Activated effector memory CD4-positive, alpha-beta T cell treated with Interleukin-2 at 50 U/mL for 16 hours (primary cell): ENCODE results near the gene SLC25A42.
"Not testable (repeated sequence)": the region's sequence is repeated elsewhere in the genome, so short reads cannot be mapped to it uniquely, and the experiment has no call there.

Experiments
- DNase-seq: peaks from one replicate; pipeline ENCODE4 v3.0.0-alpha.2; 2020

SLC25A42 gene

GRCh38 chr19:19071897-19072296, 8.1 kb downstream of the SLC25A42 start:
- no peak for DNase-seq

GRCh38 chr19:19074196-19074882, 10.5 kb downstream of the SLC25A42 start:
- no peak for DNase-seq

GRCh38 chr19:19075126-19075525, 11.3 kb downstream of the SLC25A42 start:
- DNase-seq, result no peak

GRCh38 chr19:19076476-19076875, 12.7 kb downstream of the SLC25A42 start:
- no peak for DNase-seq

GRCh38 chr19:19077103-19077502, 13.3 kb downstream of the SLC25A42 start:
- no peak for DNase-seq

- DNase-seq, result no peak
Observed at GRCh38 chr19:19078801-19079200, 15.0 kb downstream of the SLC25A42 start.

- DNase-seq, result no peak
Observed at GRCh38 chr19:19079571-19079970, 15.8 kb downstream of the SLC25A42 start.

GRCh38 chr19:19081642-19082151, 17.9 kb downstream of the SLC25A42 start:
- DNase-seq, result no peak

- no peak for DNase-seq
Observed at GRCh38 chr19:19083413-19084178, 19.8 kb downstream of the SLC25A42 start.

GRCh38 chr19:19087676-19088075, 23.9 kb downstream of the SLC25A42 start:
- DNase-seq, result no peak

- DNase-seq, result no peak
Observed at GRCh38 chr19:19094513-19094912, 30.7 kb downstream of the SLC25A42 start.

GRCh38 chr19:19095691-19096090, 31.9 kb downstream of the SLC25A42 start:
- DNase-seq, result no peak

- DNase-seq, result no peak
Observed at GRCh38 chr19:19096641-19097627, 33.1 kb downstream of the SLC25A42 start.

- no peak for DNase-seq
Observed at GRCh38 chr19:19098084-19098702, 34.4 kb downstream of the SLC25A42 start.

GRCh38 chr19:19098703-19099632, 35.2 kb downstream of the SLC25A42 start:
- no peak for DNase-seq

GRCh38 chr19:19101540-19101939, 37.7 kb downstream of the SLC25A42 start:
- no peak for DNase-seq

- not testable (repeated sequence) for DNase-seq
Observed at GRCh38 chr19:19102566-19102965, 38.8 kb downstream of the SLC25A42 start.

GRCh38 chr19:19103167-19103566, 39.4 kb downstream of the SLC25A42 start:
- DNase-seq, result no peak

GRCh38 chr19:19105365-19106055, 41.7 kb downstream of the SLC25A42 start:
- no peak for DNase-seq

- DNase-seq, result no peak
Observed at GRCh38 chr19:19106056-19106551, 42.3 kb downstream of the SLC25A42 start.
